CD4-positive, alpha-beta T cell treated with Interleukin-6 for 4 hours (primary cell): ENCODE results near the gene MYOZ2.

Experiments used
- DNase-seq: peaks from one replicate; pipeline ENCODE4 v3.0.0-alpha.2; 2020; ENCODE audit warnings: mixed read lengths

MYOZ2 gene

GRCh38 chr4:119205690-119206089 is 70.1 kb downstream of the MYOZ2 start:
- no peak for DNase-seq

GRCh38 chr4:119206178-119206577 is 70.5 kb downstream of the MYOZ2 start:
- DNase-seq = no peak

- no peak for DNase-seq
These were observed 71.4 kb downstream of the MYOZ2 start for GRCh38 chr4:119207051-119207450.

GRCh38 chr4:119209077-119209476 is 73.4 kb downstream of the MYOZ2 start:
- DNase-seq = peak; percentile 39

GRCh38 chr4:119209586-119209985 is 74.0 kb downstream of the MYOZ2 start:
- DNase-seq = no peak

- DNase-seq = no peak
These were observed 75.1 kb downstream of the MYOZ2 start for GRCh38 chr4:119210775-119211174.

GRCh38 chr4:119211867-119212233 is 76.2 kb downstream of the MYOZ2 start:
- peak; percentile 57 for DNase-seq

GRCh38 chr4:119212234-119212963 is 76.8 kb downstream of the MYOZ2 start, which contains the start of gene USP53:
Gene USP53 (plus strand): TSS chr4:119212713. CDS start chr4:119239760, 27,047 bp downstream.
- peak; percentile 99 for DNase-seq

GRCh38 chr4:119212964-119213606 is 77.5 kb downstream of the MYOZ2 start:
- peak; percentile 73 for DNase-seq

- DNase-seq = no peak
These were observed 82.5 kb downstream of the MYOZ2 start for GRCh38 chr4:119218093-119218492.

- DNase-seq = no peak
These were observed 85.8 kb downstream of the MYOZ2 start for GRCh38 chr4:119221412-119221811.

- no peak for DNase-seq
These were observed 92.1 kb downstream of the MYOZ2 start for GRCh38 chr4:119227690-119228089.

GRCh38 chr4:119228406-119228805 is 92.8 kb downstream of the MYOZ2 start:
- DNase-seq = no peak

- no peak for DNase-seq
These were observed 94.5 kb downstream of the MYOZ2 start for GRCh38 chr4:119229908-119230687.

GRCh38 chr4:119231491-119231890 is 95.9 kb downstream of the MYOZ2 start:
- no peak for DNase-seq

GRCh38 chr4:119232286-119232685 is 96.7 kb downstream of the MYOZ2 start:
- DNase-seq = no peak

GRCh38 chr4:119233191-119233590 is 97.6 kb downstream of the MYOZ2 start:
- DNase-seq = no peak

- DNase-seq = peak; percentile 5
These were observed 98.1 kb downstream of the MYOZ2 start for GRCh38 chr4:119233750-119234149.

GRCh38 chr4:119237201-119237600 is 101.6 kb downstream of the MYOZ2 start:
- no peak for DNase-seq
